ENCODE data around the gene NPL.

Gene NPL

DNA sequence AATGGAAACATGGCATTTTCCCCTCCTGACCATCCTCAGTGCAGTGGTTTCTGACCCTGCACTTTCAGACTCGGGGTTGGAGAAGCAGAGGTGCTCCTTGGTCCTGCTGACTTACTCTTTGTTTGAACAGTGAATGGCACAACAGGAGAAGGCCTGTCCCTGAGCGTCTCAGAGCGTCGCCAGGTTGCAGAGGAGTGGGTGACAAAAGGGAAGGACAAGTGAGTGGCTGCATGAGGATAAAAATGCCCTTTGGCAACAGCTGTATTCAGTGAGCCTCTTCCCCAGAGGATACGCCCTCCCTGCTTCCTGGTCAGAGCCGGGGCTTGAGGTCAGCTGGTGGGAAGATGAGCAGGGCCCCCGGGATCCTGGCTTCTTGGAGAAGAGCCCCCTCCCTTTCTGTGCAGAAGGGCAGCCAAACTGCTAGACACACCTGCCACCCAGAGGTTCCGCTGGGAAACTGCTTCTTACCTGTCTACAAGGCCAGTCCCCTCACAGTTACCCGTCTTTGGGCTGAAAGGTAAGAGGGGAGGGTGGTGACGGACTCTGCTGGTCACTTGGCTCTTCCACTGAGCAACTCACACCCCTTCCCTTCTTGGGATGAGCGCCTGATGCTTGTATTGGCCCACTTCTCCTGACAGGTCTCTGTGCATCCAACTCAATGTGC lies 16.6 kb downstream of the NPL start:
- H3K9me2 ChIP-seq (ENCODE audit: low read depth, low read length): no peaks in the 10 kb centered on the region
- H3K4me3 ChIP-seq (ENCODE audit: low read depth, low read length, poor library complexity, severe bottlenecking): no peak overlapping the region
- H3K9me3 ChIP-seq (ENCODE audit: low read length): no peaks in the 10 kb centered on the region
- H2AFZ ChIP-seq (ENCODE audit: low read length): no peak overlapping the region
- no peaks in the 10 kb centered on the region for H4K20me1 ChIP-seq (ENCODE audit: insufficient read depth, low read length)
- no peak overlapping the region for H3K27ac ChIP-seq (ENCODE audit: low read depth, low read length, poor library complexity, severe bottlenecking)
- H3K27me3 ChIP-seq (ENCODE audit: insufficient read depth, low read length): no peaks in the 10 kb centered on the region
- TF ChIP-seq, protein P1, sequence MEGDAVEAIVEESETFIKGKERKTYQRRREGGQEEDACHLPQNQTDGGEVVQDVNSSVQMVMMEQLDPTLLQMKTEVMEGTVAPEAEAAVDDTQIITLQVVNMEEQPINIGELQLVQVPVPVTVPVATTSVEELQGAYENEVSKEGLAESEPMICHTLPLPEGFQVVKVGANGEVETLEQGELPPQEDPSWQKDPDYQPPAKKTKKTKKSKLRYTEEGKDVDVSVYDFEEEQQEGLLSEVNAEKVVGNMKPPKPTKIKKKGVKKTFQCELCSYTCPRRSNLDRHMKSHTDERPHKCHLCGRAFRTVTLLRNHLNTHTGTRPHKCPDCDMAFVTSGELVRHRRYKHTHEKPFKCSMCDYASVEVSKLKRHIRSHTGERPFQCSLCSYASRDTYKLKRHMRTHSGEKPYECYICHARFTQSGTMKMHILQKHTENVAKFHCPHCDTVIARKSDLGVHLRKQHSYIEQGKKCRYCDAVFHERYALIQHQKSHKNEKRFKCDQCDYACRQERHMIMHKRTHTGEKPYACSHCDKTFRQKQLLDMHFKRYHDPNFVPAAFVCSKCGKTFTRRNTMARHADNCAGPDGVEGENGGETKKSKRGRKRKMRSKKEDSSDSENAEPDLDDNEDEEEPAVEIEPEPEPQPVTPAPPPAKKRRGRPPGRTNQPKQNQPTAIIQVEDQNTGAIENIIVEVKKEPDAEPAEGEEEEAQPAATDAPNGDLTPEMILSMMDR (IDR thresholded peaks at IDR 0.05; ENCODE audit: low read length): peak; percentile 65
- TF ChIP-seq EZH2 (IDR thresholded peaks at IDR 0.05; ENCODE audit: borderline replicate concordance, low read length): no peak
- H3K4me2 ChIP-seq (ENCODE audit: low read length): no peak overlapping the region
- no peaks in the 10 kb centered on the region for H3K4me1 ChIP-seq (ENCODE audit: insufficient read depth, low read length, severe bottlenecking)
- H3K36me3 ChIP-seq (ENCODE audit: insufficient read depth, low read length): no peaks in the 10 kb centered on the region
- H3K79me2 ChIP-seq (ENCODE audit: insufficient read depth, low read length): no peaks in the 10 kb centered on the region
- no peaks in the 10 kb centered on the region for H3F3A ChIP-seq (ENCODE audit: insufficient read depth, low read length)
- H3K9ac ChIP-seq (ENCODE audit: low read length): no peak overlapping the region

DNA sequence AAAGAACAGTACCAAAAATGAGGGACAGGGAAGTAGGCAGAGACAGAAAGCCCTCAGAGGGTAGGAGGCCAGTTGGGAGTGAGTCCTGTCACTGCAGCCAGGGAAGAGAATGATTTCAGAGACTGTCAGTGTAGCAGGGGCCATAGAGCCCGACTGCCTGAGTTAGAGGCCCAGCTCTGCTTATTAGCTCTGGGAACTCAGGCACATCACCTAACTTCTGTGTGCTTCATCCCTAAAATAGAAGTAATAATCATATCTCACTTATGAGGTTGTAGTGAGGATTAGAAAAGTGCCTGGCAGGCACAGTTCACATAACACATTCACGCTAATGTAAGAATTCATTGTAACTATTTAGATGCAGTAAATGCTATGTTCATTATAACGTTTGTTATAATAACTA lies 18.3 kb downstream of the NPL start:
- Histone ChIP-seq H4K20me1 (ENCODE audit: insufficient read depth, low read length) (no peaks in the 10 kb centered on the region), H3K27me3 (ENCODE audit: insufficient read depth, low read length) (no peaks in the 10 kb centered on the region), H3K36me3 (ENCODE audit: insufficient read depth, low read length) (no peaks in the 10 kb centered on the region), H3K9ac (ENCODE audit: low read length) (no peak overlapping the region), H3K9me2 (ENCODE audit: low read depth, low read length) (no peaks in the 10 kb centered on the region), H3K4me1 (ENCODE audit: insufficient read depth, low read length, severe bottlenecking) (no peaks in the 10 kb centered on the region), H3F3A (ENCODE audit: insufficient read depth, low read length) (no peaks in the 10 kb centered on the region), H3K27ac (ENCODE audit: low read depth, low read length, poor library complexity, severe bottlenecking) (no peak overlapping the region), H3K9me3 (ENCODE audit: low read length) (no peaks in the 10 kb centered on the region), H3K79me2 (ENCODE audit: insufficient read depth, low read length) (no peaks in the 10 kb centered on the region), H2AFZ (ENCODE audit: low read length) (no peak overlapping the region), H3K4me2 (ENCODE audit: low read length) (no peak overlapping the region), H3K4me3 (ENCODE audit: low read depth, low read length, poor library complexity, severe bottlenecking) (no peak overlapping the region)
- no peak for TF ChIP-seq EZH2 (IDR thresholded peaks at IDR 0.05; ENCODE audit: borderline replicate concordance, low read length)
- TF ChIP-seq, protein P1 (IDR thresholded peaks at IDR 0.05; ENCODE audit: low read length): no peak

DNA sequence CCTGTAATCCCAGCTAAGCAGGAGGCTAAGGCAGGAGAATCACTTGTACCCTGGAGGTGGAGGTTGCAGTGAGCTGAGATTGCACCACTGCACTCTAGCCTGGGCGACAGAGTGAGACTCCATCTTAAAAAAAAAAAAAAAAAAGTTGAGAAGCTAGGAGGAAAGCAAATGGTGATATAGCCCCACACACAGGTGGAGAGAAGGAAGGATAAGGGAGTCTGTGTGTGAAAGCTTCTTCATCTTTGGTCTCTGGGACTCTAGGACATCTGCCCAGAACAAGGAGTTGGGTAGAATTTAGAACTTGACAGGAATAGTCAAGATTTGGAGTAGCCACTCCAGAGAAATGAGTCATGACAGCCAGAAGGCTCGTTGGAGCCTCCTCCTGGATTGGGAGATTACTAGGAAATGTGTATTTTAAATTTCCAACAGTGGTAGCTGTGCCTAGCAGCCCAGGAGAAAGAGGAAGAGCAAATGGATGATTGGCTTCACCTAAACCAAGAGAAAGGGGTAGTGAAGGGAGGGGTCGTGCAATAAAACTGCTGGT lies 19.9 kb downstream of the NPL start:
- Histone ChIP-seq H3K36me3 (ENCODE audit: insufficient read depth, low read length) (no peaks in the 10 kb centered on the region), H3K4me1 (ENCODE audit: insufficient read depth, low read length, severe bottlenecking) (no peaks in the 10 kb centered on the region), H3F3A (ENCODE audit: insufficient read depth, low read length) (no peaks in the 10 kb centered on the region), H3K4me2 (ENCODE audit: low read length) (no peak overlapping the region), H3K27ac (ENCODE audit: low read depth, low read length, poor library complexity, severe bottlenecking) (no peak overlapping the region), H3K79me2 (ENCODE audit: insufficient read depth, low read length) (no peaks in the 10 kb centered on the region), H3K9ac (ENCODE audit: low read length) (no peak overlapping the region), H4K20me1 (ENCODE audit: insufficient read depth, low read length) (no peaks in the 10 kb centered on the region), H2AFZ (ENCODE audit: low read length) (no peak overlapping the region), H3K27me3 (ENCODE audit: insufficient read depth, low read length) (no peaks in the 10 kb centered on the region), H3K9me3 (ENCODE audit: low read length) (no peaks in the 10 kb centered on the region), H3K9me2 (ENCODE audit: low read depth, low read length) (no peaks in the 10 kb centered on the region), H3K4me3 (ENCODE audit: low read depth, low read length, poor library complexity, severe bottlenecking) (no peak overlapping the region)
- TF ChIP-seq, protein P1 (IDR thresholded peaks at IDR 0.05; ENCODE audit: low read length): no peak
- TF ChIP-seq EZH2 (IDR thresholded peaks at IDR 0.05; ENCODE audit: borderline replicate concordance, low read length): no peak

Measured in OCI-LY1 (cell line).